GM19397 (cell line): ENCODE data around the gene ZNF836.
A peak's percentile ranks its signal among the peaks of the same experiment; 100 is the strongest.
"Not testable (repeated sequence)": the region's sequence is repeated elsewhere in the genome, so short reads cannot be mapped to it uniquely, and the experiment has no call there.

Experiments used
- ATAC-seq: cut with Tn5 transposase; IDR thresholded peaks from one replicate; pipeline ENCODE4 v1.9.1; 2021; ENCODE audit warnings: mild to moderate bottlenecking, moderate library complexity; ENCODE audit not compliant: unreplicated experiment

Gene ZNF836

DNA sequence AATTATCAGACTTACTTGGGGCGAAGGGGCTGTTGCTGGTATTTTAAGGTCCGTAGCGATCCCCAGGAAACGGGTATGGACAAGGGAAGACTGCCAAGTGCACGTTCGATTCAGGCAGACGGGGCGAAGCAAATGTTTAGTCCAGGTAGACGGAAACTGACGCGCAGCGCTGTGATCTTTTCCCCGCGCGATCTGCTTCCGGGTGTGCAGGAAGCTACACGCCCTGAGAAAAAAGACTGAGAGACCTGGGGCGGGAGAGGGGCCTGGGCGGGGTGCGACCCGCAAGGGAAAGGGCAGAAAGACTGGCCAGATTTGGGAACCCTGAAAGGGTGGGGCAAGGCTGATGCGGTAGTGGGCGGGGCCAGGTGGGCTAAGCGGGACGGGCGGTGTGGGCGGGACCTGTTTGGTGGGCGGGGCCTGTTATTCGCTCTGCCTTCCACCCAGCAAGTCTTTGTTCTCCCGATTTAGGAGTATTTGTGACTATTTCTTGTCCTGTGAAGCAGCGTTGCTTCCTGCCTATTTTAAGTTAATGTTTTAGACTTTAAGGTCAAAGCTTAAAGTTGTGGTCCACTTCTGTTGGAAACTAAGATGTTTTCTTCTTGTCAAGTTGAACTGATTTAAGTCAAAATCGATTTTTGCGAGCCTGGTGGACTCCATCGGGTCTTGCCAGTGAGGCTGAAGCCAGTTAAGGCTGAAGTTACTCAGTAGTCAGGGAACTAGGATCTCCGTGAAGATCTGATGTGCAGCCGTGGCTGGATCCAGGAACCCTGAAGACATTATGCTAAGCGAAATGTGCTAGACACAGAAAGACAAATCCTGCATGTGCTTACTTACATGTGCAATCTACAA, at the start of gene ZNF836:
Gene ZNF836 (minus strand): TSS at position 301 of the 849 bp plus-strand sequence. CDS start 3,549 bp downstream, outside the sequence.
- ATAC-seq = peak; percentile 77

DNA sequence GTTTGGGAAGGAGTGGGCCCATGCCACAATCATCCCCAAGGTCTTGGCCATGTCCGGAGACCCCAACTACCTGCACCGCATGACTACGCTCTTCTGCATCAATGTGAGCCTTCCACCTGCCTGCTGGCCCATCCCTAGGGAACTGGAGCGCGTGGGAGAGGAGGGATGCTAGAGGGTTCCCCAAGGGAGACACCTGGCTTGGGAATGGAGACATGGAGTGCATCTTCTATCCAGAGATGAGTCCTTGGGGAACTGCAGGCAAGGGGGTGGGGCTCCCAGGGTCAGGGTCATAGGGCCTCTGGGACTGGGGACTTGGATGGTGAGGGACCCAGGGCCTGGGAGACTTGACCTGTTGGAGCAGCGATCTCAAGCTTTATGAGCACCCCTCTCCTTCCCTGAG, 49.6 kb upstream of the ZNF836 start:
- ATAC-seq = no peak

DNA sequence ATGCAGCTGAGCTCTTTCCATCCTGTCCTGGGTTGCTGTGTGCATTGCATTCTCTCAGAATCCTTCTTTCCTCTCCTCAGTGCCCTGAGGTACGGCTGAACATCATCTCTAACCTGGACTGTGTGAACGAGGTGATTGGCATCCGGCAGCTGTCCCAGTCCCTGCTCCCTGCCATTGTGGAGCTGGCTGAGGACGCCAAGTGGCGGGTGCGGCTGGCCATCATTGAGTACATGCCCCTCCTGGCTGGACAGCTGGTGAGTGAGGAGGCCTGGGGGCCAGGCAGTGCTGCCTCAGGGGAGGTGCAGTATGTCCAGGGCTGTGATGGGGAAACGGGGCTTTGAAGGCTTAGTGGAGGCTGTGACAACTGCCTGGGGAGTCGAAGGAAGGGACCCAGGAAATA, 48.2 kb upstream of the ZNF836 start:
- no peak for ATAC-seq

- no peak for ATAC-seq
Measured at GRCh38 chr19:52217576-52217975, 46.2 kb upstream of the ZNF836 start.

GRCh38 chr19:52216401-52216800, 45.0 kb upstream of the ZNF836 start:
- no peak for ATAC-seq

- no peak for ATAC-seq
Measured at GRCh38 chr19:52214241-52214640, 42.8 kb upstream of the ZNF836 start.

DNA sequence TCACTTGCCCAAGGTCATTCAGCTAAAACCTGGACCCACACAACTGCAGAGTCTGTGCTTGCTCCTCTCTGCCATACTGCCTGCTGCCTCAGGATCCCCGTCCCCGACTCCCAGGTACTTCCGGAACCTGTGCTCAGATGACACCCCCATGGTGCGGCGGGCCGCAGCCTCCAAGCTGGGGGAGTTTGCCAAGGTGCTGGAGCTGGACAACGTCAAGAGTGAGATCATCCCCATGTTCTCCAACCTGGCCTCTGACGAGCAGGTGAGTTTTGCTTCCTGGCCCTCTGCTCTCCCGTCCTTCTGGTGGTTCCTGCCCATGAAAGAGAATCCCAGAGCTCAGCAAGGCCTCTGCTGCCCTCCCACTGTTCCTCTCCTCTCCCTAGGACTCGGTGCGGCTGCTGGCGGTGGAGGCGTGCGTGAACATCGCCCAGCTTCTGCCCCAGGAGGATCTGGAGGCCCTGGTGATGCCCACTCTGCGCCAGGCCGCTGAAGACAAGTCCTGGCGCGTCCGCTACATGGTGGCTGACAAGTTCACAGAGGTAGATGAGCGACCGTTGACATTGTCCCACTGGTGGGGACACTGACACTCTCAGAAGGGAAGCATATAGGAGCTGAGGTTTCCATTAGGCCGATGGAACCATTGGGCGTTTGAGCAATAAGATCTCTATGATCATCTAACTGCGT, 41.3 kb upstream of the ZNF836 start:
- no peak for ATAC-seq

DNA sequence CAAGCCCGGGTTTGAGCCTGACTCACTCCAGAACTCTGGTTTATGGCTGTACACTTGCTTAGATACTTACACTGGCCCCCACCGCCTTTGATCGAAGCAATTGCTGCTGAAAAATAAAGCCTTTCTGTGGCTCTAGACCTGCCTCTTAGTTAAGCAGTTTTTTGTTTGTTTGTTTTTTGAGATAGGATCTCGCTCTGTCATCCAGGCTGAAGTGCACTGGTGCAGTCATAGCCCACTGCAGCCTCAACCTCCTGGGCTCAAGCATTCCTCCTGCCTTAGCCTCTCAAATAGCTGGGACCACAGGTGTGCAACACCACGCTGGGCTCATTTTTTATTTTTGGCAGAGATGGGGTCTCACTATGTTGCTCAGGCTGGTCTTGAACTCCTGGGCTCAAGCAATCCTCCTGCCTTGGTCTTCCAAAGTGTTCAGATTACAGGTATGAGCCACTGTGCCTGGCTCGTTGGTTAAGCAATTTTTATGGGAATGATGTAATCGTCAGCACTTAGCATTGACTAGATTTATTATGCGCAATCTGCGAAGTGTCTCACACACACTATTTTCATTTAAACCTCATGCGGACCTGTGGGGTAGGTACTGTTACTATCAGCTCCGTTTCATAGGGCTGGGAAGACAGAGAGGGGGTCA, 40.6 kb upstream of the ZNF836 start:
- no peak for ATAC-seq

DNA sequence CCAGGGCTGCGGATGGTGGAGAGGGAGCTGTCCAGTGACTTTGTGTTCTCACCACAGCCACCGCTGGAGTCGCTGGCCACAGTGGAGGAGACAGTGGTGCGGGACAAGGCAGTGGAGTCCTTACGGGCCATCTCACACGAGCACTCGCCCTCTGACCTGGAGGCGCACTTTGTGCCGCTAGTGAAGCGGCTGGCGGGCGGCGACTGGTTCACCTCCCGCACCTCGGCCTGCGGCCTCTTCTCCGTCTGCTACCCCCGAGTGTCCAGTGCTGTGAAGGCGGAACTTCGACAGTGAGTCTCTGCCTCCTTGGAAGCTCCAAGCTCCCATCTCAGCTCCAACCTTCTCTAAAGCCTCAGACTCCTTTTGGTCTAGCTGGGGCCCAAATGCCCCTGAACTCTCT, 39.8 kb upstream of the ZNF836 start:
- ATAC-seq = no peak

DNA sequence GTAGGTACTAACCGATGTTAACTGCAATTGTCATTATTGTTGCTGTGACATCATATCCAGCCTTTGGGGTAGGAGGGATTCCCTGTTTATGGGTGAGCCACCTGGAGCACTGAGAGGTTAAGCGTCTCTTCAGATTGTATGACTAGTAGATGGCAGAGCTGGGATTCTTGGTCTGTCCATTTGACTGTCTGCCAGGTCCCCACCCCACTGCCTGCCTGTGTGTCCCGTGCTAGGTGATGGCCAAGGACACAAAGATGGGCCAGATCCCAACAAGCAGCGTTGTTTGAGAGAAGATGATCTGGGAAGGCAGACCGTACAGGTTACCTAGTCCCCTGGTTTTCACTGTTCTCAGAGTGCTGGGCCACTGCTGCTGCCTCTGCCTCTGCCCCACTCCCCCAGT, 35.1 kb upstream of the ZNF836 start:
- no peak for ATAC-seq

GRCh38 chr19:52200755-52201391, 29.5 kb upstream of the ZNF836 start:
- ATAC-seq = not testable (repeated sequence)

DNA sequence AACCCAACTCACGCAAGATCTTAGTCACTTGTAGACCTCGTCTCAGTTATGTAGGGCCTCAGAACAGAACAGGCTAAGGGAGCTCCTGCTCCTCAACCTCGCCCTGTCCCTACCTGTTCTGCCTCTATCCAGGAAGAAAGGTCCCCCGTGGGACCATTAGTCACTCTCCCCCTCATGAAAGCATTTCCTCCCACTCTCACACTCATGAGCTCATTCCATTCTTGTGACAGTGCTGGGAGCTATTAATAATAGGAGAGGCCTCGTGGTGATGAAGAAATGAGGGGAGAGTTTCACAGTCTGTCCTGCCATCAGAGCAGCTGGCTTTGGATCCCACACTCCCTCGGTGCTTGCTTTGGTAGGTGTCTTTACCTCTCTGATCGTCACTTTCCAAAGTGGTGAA, 28.6 kb upstream of the ZNF836 start:
- no peak for ATAC-seq

DNA sequence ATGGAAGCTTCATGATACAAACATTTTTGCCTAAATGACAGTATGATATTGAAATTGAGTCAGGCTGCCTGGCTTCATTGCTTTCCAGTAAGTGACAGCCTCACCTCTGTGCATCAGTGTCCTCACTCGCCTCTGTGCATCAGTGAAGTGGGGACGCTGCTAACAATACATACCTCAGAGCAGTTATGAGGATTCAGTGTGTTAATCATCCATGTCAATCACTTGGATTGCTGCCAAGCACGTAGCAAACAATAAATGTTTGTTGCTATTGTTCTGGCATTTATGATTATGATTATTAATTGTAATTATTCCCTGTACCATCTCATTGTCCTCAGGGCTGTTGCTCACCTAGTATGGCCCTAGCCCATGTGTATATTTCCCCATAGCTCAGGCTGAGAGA, 27.3 kb upstream of the ZNF836 start:
- no peak for ATAC-seq

- no peak for ATAC-seq
Measured at GRCh38 chr19:52197964-52198363, 26.5 kb upstream of the ZNF836 start.

- no peak for ATAC-seq
Measured at GRCh38 chr19:52196256-52196967, 25.0 kb upstream of the ZNF836 start.

DNA sequence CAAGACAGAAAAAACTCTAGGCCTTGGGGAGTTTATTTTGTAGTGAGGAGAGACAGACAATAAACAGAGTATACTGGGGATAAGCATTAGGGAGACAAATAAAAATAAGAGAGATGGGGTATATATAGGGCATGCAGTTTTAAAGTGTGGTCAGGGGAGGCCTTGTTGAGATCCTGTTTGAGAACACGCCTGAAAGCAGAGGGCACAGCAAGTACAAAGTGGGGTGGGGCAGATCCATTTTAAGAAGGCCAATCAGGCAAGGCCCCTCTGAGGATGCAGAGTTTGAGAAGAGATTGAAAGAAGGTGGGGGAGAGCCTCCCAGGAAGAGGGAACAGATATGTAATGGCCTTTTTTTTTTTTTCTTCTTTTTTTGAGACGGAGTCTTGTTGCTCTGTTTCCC, 20.5 kb upstream of the ZNF836 start:
- ATAC-seq = no peak

DNA sequence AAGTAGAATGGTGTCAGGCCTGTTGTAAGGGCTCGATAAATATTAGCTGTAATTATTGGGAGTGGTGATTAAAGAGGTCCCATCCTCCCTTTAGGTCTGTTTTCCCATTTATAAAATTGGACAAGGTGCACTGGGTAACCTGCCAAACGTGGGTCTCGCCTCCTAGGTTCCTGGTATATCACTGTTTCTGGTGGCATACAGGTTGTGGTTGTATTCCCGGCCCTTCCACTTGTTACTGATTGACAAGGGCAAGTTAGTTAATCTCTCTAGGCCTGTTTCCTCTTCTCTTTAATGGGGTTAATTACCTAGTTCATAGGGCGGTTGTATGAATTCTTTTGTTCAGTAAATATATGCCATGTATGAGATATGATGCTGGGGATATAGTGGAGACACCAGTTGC, 20.0 kb upstream of the ZNF836 start:
- ATAC-seq = no peak

GRCh38 chr19:52190487-52191293, 19.3 kb upstream of the ZNF836 start:
- ATAC-seq = no peak

GRCh38 chr19:52189735-52190486, 18.5 kb upstream of the ZNF836 start, which contains the start of gene PPP2R1A:
TSS of gene PPP2R1A (plus strand) at chr19:52190052. CDS start at chr19:52190097, 45 bp downstream.
- ATAC-seq = peak; percentile 87
